Brain microvascular endothelial cell (primary cell): ENCODE results near the gene AP5Z1.
A peak's percentile ranks its signal among the peaks of the same experiment; 100 is the strongest.

Source experiments
- DNase-seq: peaks from one replicate; pipeline ENCODE4 v3.0.0-alpha.2; 2020
- H3K27ac ChIP-seq: fragments of 250-450 bp; sonication (Bioruptor Pico); 2 replicates; pipeline ENCODE4 v1.5.1; 2020; ENCODE audit warnings: mild to moderate bottlenecking, moderate library complexity
- H3K27me3 ChIP-seq: fragments of 250-450 bp; sonication (Bioruptor Pico); replicated peaks from 2 replicates; pipeline ENCODE4 v1.5.1; 2020; ENCODE audit warnings: mild to moderate bottlenecking
- H3K36me3 ChIP-seq: fragments of 250-450 bp; sonication (Bioruptor Pico); replicated peaks from 2 replicates; pipeline ENCODE4 v1.5.1; 2020; ENCODE audit warnings: mild to moderate bottlenecking
- H3K4me3 ChIP-seq: 2 replicates; pipeline ENCODE4 v1.5.1; 2011; ENCODE audit warnings: low read depth, mild to moderate bottlenecking, control low read depth, low read length, moderate library complexity
- in situ Hi-C: cut with HindIII; loops from 2 replicates; pipeline ENCODE4 v1.10.0; 2017; ENCODE audit warnings: low sequenced_read_pairs, low pct_ligation_motif_present
- TF ChIP-seq, protein P1 (sequence below): IDR thresholded peaks from 2 replicates; pipeline ENCODE4 v1.5.1; 2011; ENCODE audit warnings: low read depth, mild to moderate bottlenecking, moderate library complexity, low read length, control low read depth, inconsistent platforms; ENCODE audit errors: missing control alignments

The AP5Z1 gene

DNA sequence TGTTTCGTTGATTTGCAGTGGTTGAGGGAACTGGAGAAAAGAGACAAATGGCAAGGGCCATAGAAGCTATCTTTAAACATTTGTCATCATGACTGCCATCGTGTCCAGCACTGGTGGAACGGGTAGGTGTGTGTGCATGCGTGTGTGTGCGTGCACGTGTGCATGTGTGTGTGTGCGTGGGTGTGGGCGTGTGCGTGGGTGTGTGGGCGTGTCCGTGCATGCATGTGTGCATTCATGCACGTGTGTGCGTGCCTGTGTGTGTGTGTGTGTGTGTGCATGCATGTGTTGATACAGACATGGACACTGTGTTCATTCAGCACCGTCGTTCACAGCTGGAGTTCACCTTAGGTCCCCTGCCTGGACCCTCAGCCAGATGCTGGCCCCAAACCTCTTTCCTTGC lies 38.1 kb upstream of the AP5Z1 start:
- no peak overlapping the region for H3K27ac ChIP-seq
- H3K27me3 ChIP-seq, result no peaks in the 10 kb centered on the region
- H3K4me3 ChIP-seq, result no peak overlapping the region
- in situ Hi-C loops, result no loop called here
- no peak for DNase-seq
- TF ChIP-seq, protein P1, sequence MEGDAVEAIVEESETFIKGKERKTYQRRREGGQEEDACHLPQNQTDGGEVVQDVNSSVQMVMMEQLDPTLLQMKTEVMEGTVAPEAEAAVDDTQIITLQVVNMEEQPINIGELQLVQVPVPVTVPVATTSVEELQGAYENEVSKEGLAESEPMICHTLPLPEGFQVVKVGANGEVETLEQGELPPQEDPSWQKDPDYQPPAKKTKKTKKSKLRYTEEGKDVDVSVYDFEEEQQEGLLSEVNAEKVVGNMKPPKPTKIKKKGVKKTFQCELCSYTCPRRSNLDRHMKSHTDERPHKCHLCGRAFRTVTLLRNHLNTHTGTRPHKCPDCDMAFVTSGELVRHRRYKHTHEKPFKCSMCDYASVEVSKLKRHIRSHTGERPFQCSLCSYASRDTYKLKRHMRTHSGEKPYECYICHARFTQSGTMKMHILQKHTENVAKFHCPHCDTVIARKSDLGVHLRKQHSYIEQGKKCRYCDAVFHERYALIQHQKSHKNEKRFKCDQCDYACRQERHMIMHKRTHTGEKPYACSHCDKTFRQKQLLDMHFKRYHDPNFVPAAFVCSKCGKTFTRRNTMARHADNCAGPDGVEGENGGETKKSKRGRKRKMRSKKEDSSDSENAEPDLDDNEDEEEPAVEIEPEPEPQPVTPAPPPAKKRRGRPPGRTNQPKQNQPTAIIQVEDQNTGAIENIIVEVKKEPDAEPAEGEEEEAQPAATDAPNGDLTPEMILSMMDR, result no peak
- peaks cover 6% of the 10 kb centered on the region for H3K36me3 ChIP-seq

DNA sequence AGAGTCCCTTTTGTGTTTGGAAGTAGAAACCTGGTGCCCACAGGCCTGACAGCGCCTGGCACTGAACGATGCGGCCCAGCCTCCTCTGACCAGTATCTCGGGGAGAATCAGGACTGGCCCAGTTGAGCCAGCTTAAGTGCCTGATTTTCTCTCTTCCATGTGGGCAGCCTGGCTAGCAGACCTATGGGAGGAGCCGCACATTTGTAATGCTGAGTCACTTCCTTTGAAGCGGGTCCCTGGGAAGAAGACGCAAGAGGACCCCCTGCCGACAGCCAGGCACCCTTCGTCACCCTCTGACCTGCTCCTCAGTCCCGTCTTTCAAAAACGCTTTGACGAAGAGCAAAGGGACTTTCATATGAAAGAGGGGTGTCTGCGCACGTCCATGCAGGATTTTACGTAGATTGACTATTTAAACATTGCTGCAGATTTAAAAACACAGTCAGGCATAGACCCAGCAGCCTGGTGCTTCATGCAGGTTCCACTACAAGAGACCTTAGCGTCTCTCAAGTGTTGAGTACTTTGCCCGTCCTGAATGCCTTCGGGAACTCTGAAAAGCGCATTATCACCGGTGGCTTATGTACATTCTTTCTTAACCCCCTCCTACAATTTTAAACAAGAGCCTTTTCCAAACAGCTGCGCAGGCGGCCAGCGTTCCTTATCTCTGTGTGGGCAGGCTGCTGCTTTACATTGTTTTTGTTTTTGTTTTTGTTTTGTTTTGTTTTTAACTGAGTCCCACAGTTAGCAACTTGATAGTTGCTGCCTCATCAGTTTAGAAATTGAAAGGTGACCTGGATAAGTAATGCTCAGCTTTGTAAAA lies 36.5 kb upstream of the AP5Z1 start:
- Histone ChIP-seq H3K27me3 (no peaks in the 10 kb centered on the region), H3K27ac (peak overlapping the region; percentile 90), H3K36me3 (peaks cover 13% of the 10 kb centered on the region), H3K4me3 (peak overlapping the region; percentile 37)
- in situ Hi-C loops, result no loop called here
- TF ChIP-seq, protein P1, result no peak
- peak; percentile 96 for DNase-seq

DNA sequence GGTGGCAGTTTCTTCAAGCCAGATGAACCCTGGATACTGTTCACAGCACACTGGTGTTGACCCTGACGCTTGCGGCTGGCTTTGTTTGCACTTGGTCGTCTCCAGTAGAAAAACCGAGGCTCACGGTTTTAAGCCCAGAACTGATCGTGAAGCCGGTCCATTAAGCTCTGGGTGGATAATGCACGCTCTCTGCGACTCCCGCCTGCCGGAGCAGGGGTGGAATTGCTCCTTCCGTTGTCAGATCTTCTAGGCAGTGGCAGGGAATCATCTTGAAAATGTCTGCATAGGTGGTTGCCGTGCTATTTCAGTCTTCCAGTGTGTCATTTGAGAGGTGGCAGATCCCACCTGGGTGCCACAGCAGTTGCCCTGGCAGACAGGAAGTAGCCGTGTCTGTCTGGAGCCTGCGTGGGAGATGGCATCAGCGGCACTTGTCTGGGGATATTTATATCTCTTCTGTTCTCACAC lies 35.9 kb upstream of the AP5Z1 start:
- Histone ChIP-seq H3K36me3 (peaks cover 13% of the 10 kb centered on the region), H3K4me3 (peak overlapping the region; percentile 37), H3K27me3 (no peaks in the 10 kb centered on the region), H3K27ac (peak overlapping the region; percentile 90)
- in situ Hi-C loops, result no loop called here
- DNase-seq, result peak; percentile 76
- TF ChIP-seq, protein P1, result peak; percentile 61

DNA sequence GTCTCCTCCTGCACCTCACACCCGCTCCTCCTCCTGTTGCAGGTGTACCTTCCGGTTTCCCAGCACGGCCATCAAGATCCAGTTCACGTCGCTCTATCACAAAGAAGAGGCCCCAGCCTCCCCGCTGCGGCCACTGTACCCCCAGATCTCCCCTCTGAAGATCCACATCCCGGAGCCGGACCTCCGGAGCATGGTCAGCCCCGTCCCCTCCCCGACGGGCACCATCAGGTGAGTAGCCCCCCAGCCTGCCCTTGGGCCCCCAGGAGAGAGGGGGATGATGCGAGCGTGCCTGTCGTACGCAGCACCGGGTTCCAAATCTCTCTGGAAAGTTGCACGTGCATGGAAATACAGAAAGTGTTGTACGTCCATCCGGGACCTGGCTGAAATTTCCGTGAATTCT lies 34.6 kb upstream of the AP5Z1 start:
- no peak overlapping the region for H3K4me3 ChIP-seq
- TF ChIP-seq, protein P1, result no peak
- H3K27ac ChIP-seq, result no peak overlapping the region
- no peaks in the 10 kb centered on the region for H3K27me3 ChIP-seq
- in situ Hi-C loops, result no loop called here
- DNase-seq, result no peak
- peaks cover 13% of the 10 kb centered on the region for H3K36me3 ChIP-seq

DNA sequence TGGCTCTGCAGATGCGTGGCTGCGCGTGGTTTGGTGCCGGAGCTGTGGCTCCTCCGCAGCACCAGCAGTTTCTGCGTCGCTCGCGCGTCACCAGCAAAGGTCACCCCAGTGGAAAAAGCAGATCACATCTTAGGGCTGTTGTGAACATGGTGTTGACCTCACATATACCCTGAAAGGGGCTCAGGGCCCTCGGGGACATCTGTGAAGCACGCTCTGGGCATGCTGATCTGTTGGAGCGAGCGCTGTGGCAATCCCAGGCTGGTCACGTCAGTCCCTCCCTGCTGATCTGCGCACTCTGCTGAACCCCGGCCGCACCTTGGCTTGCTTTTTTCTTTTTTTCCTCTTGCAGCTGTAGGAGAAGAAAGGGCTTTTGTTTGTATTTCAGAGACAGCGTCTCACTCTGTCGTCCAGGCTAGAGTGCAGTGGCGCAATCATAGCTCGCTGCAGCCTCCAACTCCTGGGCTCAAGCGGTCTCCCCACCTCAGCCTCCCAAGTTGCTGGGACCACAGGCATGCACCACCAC lies 33.3 kb upstream of the AP5Z1 start:
- in situ Hi-C loops, result no loop called here
- peaks cover 19% of the 10 kb centered on the region for H3K36me3 ChIP-seq
- no peak for DNase-seq
- no peak overlapping the region for H3K27ac ChIP-seq
- TF ChIP-seq, protein P1, result no peak
- H3K4me3 ChIP-seq, result no peak overlapping the region
- H3K27me3 ChIP-seq, result no peaks in the 10 kb centered on the region
